Esophagus mucosa (tissue), 1 donor: Measurements from ENCODE around the gene KLHL4. TPM values are rescaled to one million over a fixed set of nuclear protein-coding genes. Genes with fewer than 3 reads are reported as not detected.
"Not testable (repeated sequence)": the region's sequence is repeated elsewhere in the genome, so short reads cannot be mapped to it uniquely, and the experiment has no call there.

Source experiments
- ATAC-seq: fragments of 200-7000 bp; cut with Tn5 transposase; one replicate; pipeline ENCODE4 v1.9.1; 2020
- total RNA-seq: library from RNA; stranded (reverse); gene quantifications from one replicate; pipeline ENCODE4 v1.2.4, GENCODE V29; 2023
- donor health status: DM: yes; HTN: yes; CAD: no.

Gene KLHL4
- total RNA-seq, 1 donor from 2014 or later, result 0.08 TPM

- ATAC-seq, result no peak
Measured at GRCh38 chrX:87664381-87664780, 146.8 kb downstream of the KLHL4 start.

GRCh38 chrX:87679849-87680248 is 162.2 kb downstream of the KLHL4 start:
- no peak for ATAC-seq

- ATAC-seq, result no peak
Measured at GRCh38 chrX:87687703-87688102, 170.1 kb downstream of the KLHL4 start.

DNA sequence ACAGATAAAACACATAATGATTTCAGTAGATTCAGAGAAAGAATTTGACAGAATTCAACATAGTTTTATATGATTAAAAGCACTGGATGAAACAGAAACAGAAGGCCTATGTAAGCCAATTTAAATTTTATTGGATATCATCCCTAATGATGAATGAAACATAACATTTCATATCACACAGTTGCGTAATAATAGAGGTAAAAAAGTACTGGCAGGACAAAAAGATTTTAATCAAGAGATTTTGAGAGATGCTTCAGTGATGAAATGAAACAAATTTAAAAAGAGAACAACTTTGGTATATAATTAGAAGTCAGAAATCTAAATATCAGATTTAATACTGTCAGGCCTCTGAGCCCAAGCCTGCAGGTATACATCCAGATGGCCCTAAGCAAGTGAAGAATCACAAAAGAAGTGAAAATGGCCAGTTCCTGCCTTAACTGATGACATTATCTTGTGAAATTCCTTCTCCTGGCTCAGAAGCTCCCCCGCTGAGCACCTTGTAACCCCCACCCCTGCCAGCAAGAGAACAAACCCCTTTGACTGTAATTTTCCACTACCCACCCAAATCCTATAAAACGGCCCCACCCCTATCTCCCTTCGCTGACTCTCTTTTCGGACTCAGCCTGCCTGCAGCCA is 170.6 kb downstream of the KLHL4 start:
- ATAC-seq, result not testable (repeated sequence)

DNA sequence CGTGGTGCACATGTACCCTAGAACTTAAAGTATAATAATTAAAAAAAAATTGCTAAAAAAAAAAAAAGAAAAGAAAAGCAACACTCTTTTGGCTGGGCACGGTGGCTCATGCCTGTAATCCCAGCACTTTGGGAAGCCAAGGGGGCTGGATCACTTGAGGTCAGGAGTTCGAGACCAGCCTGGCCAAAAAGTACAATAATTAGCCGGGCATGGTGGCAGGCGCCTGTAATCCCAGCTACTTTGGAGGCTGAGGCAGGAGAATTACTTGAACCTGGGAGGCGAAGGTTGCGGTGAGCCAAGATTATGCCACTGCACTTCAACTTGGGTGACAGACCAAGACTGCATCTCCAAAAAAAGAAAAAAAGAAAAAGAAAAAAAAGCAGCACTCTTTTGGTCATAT is 171.6 kb downstream of the KLHL4 start:
- not testable (repeated sequence) for ATAC-seq

DNA sequence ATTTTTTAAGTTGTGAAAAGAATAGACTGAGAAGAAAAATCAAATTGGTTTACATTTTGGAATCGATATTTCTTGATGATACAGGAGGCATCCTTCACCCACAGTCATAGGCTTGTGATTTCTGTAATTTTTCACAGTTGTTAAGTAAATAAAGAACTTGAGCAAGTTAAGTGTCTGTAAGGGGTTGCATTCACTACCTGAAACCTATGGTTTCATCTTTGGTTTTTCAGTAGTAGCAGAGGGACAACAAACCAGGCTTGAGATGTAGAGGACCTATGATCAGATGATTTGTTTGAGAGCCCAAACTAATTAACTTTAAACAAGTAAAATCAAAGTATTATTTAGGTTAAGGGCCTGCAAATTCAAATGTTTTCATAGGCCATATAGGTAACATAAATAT is 175.6 kb downstream of the KLHL4 start:
- no peak for ATAC-seq

DNA sequence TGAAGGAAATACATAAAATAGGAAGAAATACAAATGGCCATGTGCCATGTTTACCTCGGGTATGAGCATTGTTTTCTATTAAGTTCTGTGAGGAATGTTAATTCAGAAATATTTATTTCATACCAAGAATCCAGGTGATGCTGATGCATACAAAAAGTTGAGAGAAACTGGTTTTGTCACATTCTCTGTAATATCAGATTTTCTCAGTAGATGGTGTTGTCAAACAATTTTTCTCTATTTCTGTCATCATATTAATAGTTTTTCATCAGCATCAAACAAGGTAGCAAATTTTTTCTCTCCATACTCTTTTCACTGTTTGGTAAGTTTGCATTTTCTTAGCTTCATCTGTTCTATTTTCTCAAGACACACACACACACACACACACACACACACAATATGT is 179.8 kb downstream of the KLHL4 start:
- no peak for ATAC-seq

GRCh38 chrX:87702795-87703194 is 185.2 kb downstream of the KLHL4 start:
- no peak for ATAC-seq

GRCh38 chrX:87703469-87703868 is 185.9 kb downstream of the KLHL4 start:
- ATAC-seq, result not testable (repeated sequence)

DNA sequence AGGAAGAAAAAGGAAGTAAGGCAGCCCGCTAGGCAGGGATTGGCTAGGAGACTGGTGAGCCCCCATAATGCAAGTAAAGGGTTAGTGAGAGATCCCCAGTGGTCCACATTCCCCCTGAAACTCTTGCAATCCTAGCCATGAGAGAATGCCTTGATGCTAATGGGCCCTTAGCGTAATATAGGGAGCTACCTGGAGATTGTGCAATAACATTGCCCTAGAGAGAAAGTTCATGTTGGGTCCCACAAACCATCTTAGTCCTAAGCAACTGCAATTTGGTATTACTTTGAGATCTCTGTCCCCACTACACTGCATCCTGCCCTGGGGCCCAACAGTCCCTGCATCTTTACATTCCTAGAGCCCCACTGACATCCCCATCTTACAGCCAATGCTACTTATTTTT is 188.5 kb downstream of the KLHL4 start:
- ATAC-seq, result no peak

- ATAC-seq, result no peak
Measured at GRCh38 chrX:87710580-87710979, 193.0 kb downstream of the KLHL4 start.
